Activated CD4-positive, alpha-beta memory T cell treated with anti-CD3 and anti-CD28 coated beads, Interleukin-2, amount 10 ng/mL, durations not matched to agents 7 days and 5 days (primary cell): ENCODE data around the gene METTL25. TPM values are rescaled to one million over a fixed set of nuclear protein-coding genes. Genes with fewer than 3 reads are reported as not detected.
A peak's percentile ranks its signal among the peaks of the same experiment; 100 is the strongest.

ENCODE experiments used
- CTCF ChIA-PET: fragments of 350-600 bp; sonication (Branson Sonifier 250); formaldehyde crosslinking; loops from one replicate; lab custom pipeline; 2021; ENCODE audit warnings: antibody characterized with exemption, inconsistent platforms; lab: Charles Lee
- POLR2A ChIA-PET: fragments of 350-600 bp; sonication (Branson Sonifier 250); formaldehyde crosslinking; loops from one replicate; lab custom pipeline; 2021; ENCODE audit warnings: antibody characterized with exemption; lab: Charles Lee
- DNase-seq: peaks from one replicate; pipeline ENCODE4 v3.0.0-alpha.2; 2020
- H3K27ac Mint-ChIP-seq: one replicate; pipeline ENCODE4 v1.8.0; 2021; ENCODE audit warnings: mild to moderate bottlenecking, mixed read lengths
- H3K27me3 Mint-ChIP-seq: one replicate; pipeline ENCODE4 v1.8.0; 2021; ENCODE audit warnings: mixed read lengths
- H3K36me3 Mint-ChIP-seq: one replicate; pipeline ENCODE4 v1.8.0; 2021; ENCODE audit warnings: low read depth, mixed read lengths
- H3K4me1 Mint-ChIP-seq: one replicate; pipeline ENCODE4 v1.8.0; 2021; ENCODE audit warnings: mixed read lengths
- H3K4me3 Mint-ChIP-seq: one replicate; pipeline ENCODE4 v1.8.0; 2021; ENCODE audit warnings: mild to moderate bottlenecking, mixed read lengths
- H3K9me3 Mint-ChIP-seq: one replicate; pipeline ENCODE4 v1.8.0; 2021; ENCODE audit warnings: mixed read lengths
- total RNA-seq, 2 experiments: library from RNA; stranded (reverse); gene quantifications; one replicate each; pipeline ENCODE4 v1.2.3, GENCODE V29; 2021

The METTL25 gene
- total RNA-seq = 1 to 10 TPM; 7.0 to 8.9 TPM

GRCh38 chr12:82358200-82359114, at the start of gene METTL25, which contains the start of gene CCDC59:
Gene METTL25 (plus strand): TSS chr12:82358529. CDS start chr12:82358566, 37 bp downstream.
Gene CCDC59 (minus strand): TSS chr12:82358387. CDS start chr12:82358376, 11 bp downstream.
- H3K27ac Mint-ChIP-seq = peak within 1 kb of the TSS; percentile 96
- H3K4me3 Mint-ChIP-seq = peak within 1 kb of the TSS; percentile 100
- peak; percentile 97 for DNase-seq
- peaks cover 46% of the 10 kb centered on the region for H3K36me3 Mint-ChIP-seq
- ChIA-PET CTCF (interaction anchor here (0.6 to 2.4 kb wide), 19 partner anchors 8 to 714 kb away, joined by 3 to 27 read pairs (median 4); partner anchors contain the start of gene TMTC2), POLR2A (interaction anchor here (0.6 to 2.7 kb wide), 10 partner anchors 8 to 328 kb away, joined by 3 to 14 read pairs (median 4); partner anchors contain the start of gene TMTC2)
- peaks cover 48% of the 10 kb centered on the region for H3K4me1 Mint-ChIP-seq
- peaks cover 5% of the 10 kb centered on the region for H3K9me3 Mint-ChIP-seq
- H3K27me3 Mint-ChIP-seq = no peaks in the 10 kb centered on the region

DNA sequence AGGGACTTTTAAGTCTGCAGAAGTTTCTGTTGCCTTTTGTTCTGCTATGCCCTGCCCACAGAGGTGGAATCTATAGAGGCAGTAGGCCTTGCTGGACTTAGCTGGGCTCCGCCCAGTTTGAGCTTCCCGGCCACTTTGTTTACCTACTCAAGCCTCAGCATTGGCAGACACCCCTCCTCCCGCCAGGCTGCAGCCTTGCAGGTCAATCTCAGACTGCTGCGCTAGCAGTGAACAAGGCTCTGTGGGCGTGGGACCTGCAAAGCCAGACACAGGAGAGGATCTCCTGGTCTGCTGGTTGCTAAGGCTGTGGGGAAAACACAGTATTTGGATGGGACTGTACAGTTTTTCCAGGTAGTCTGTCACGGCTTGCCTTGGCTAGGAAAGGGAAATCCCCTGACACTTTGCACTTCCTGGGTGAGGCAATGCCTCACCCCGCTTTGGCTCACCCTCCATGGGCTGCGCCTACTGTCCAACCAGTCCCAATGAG, 43.9 kb upstream of the METTL25 start:
- Mint-ChIP-seq H3K36me3 (no peaks in the 10 kb centered on the region), H3K9me3 (no peaks in the 10 kb centered on the region), H3K27ac (no peak overlapping the region), H3K27me3 (no peaks in the 10 kb centered on the region), H3K4me3 (no peak overlapping the region), H3K4me1 (no peaks in the 10 kb centered on the region)
- ChIA-PET CTCF (no interaction called here), POLR2A (no interaction called here)
- no peak for DNase-seq

- POLR2A ChIA-PET = no interaction called here
- Mint-ChIP-seq H3K27me3 (no peaks in the 10 kb centered on the region), H3K9me3 (no peaks in the 10 kb centered on the region), H3K36me3 (no peaks in the 10 kb centered on the region), H3K4me3 (no peak overlapping the region), H3K27ac (no peak overlapping the region), H3K4me1 (no peaks in the 10 kb centered on the region)
- CTCF ChIA-PET = no interaction called here
- no peak for DNase-seq
Measured at GRCh38 chr12:82319276-82319675, 39.1 kb upstream of the METTL25 start.

GRCh38 chr12:82325540-82326336, 32.6 kb upstream of the METTL25 start:
- H3K36me3 Mint-ChIP-seq = no peaks in the 10 kb centered on the region
- H3K9me3 Mint-ChIP-seq = no peaks in the 10 kb centered on the region
- no peak overlapping the region for H3K27ac Mint-ChIP-seq
- ChIA-PET CTCF (no interaction called here), POLR2A (no interaction called here)
- H3K4me1 Mint-ChIP-seq = no peaks in the 10 kb centered on the region
- no peaks in the 10 kb centered on the region for H3K27me3 Mint-ChIP-seq
- no peak overlapping the region for H3K4me3 Mint-ChIP-seq
- no peak for DNase-seq

GRCh38 chr12:82326905-82327503, 31.3 kb upstream of the METTL25 start:
- H3K27ac Mint-ChIP-seq = no peak overlapping the region
- no peak for DNase-seq
- H3K36me3 Mint-ChIP-seq = no peaks in the 10 kb centered on the region
- H3K27me3 Mint-ChIP-seq = no peaks in the 10 kb centered on the region
- ChIA-PET CTCF (no interaction called here), POLR2A (no interaction called here)
- H3K4me1 Mint-ChIP-seq = no peaks in the 10 kb centered on the region
- no peak overlapping the region for H3K4me3 Mint-ChIP-seq
- H3K9me3 Mint-ChIP-seq = no peaks in the 10 kb centered on the region

GRCh38 chr12:82327861-82328260, 30.5 kb upstream of the METTL25 start:
- Mint-ChIP-seq H3K36me3 (no peaks in the 10 kb centered on the region), H3K27me3 (no peaks in the 10 kb centered on the region), H3K27ac (no peak overlapping the region), H3K4me3 (no peak overlapping the region), H3K4me1 (no peaks in the 10 kb centered on the region), H3K9me3 (no peaks in the 10 kb centered on the region)
- POLR2A ChIA-PET = no interaction called here
- CTCF ChIA-PET = no interaction called here
- no peak for DNase-seq

- Mint-ChIP-seq H3K4me3 (no peak overlapping the region), H3K36me3 (no peaks in the 10 kb centered on the region), H3K27me3 (no peaks in the 10 kb centered on the region), H3K27ac (no peak overlapping the region), H3K4me1 (no peaks in the 10 kb centered on the region), H3K9me3 (no peaks in the 10 kb centered on the region)
- ChIA-PET CTCF (no interaction called here), POLR2A (no interaction called here)
- no peak for DNase-seq
Measured at GRCh38 chr12:82329508-82329907, 28.8 kb upstream of the METTL25 start.

GRCh38 chr12:82350161-82350560, 8.2 kb upstream of the METTL25 start:
- POLR2A ChIA-PET = interaction anchor here (2.3 kb wide), 1 partner anchor 8 kb away, joined by 5 read pairs; the partner anchor contains the start of genes CCDC59 and METTL25
- DNase-seq = no peak
- H3K9me3 Mint-ChIP-seq = no peaks in the 10 kb centered on the region
- no peak overlapping the region for H3K27ac Mint-ChIP-seq
- CTCF ChIA-PET = interaction anchor here (1.4 kb wide), 1 partner anchor 8 kb away, joined by 3 read pairs; the partner anchor contains the start of genes CCDC59 and METTL25
- H3K4me3 Mint-ChIP-seq = no peak overlapping the region
- H3K4me1 Mint-ChIP-seq = peaks cover 2% of the 10 kb centered on the region
- H3K27me3 Mint-ChIP-seq = no peaks in the 10 kb centered on the region
- peaks cover 27% of the 10 kb centered on the region for H3K36me3 Mint-ChIP-seq

- Mint-ChIP-seq H3K4me1 (peaks cover 14% of the 10 kb centered on the region), H3K9me3 (no peaks in the 10 kb centered on the region), H3K27ac (no peak overlapping the region), H3K27me3 (no peaks in the 10 kb centered on the region), H3K36me3 (peaks cover 39% of the 10 kb centered on the region), H3K4me3 (no peak overlapping the region)
- CTCF ChIA-PET = no interaction called here
- POLR2A ChIA-PET = no interaction called here
- no peak for DNase-seq
Measured at GRCh38 chr12:82351390-82351789, 6.9 kb upstream of the METTL25 start.

DNA sequence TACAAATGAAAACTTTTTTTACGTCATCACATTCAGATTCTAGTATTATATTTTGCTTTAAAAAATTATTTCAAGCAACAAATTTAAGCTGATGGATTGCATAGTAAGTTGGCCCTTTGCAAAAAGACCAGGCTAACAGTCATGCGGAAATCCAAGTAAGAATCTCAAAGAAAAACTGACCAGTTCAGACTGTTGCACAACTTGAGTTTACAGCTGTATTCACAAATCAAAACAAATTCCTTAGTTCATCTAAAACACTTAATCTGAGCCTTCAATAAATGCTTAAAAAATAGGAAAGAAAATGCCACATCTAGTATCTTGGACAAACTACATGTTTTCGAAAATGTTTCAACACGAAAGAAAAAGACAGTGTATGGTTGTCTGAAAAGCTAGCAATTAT, 989 bp upstream of the METTL25 start:
- POLR2A ChIA-PET = interaction anchor here (1.4 to 2.7 kb wide), 4 partner anchors 12 to 329 kb away, joined by 4 to 14 read pairs (median 6); partner anchors contain the start of gene TMTC2
- CTCF ChIA-PET = interaction anchor here (1.2 to 2.4 kb wide), 6 partner anchors 7 to 713 kb away, joined by 3 to 27 read pairs (median 6); no protein-coding TSS in a partner anchor
- no peak for DNase-seq
- H3K27ac Mint-ChIP-seq = peak overlapping the region; percentile 96
- H3K27me3 Mint-ChIP-seq = no peaks in the 10 kb centered on the region
- H3K4me1 Mint-ChIP-seq = peaks cover 46% of the 10 kb centered on the region
- H3K36me3 Mint-ChIP-seq = peaks cover 51% of the 10 kb centered on the region
- H3K9me3 Mint-ChIP-seq = peaks cover 5% of the 10 kb centered on the region
- H3K4me3 Mint-ChIP-seq = peak overlapping the region; percentile 100

DNA sequence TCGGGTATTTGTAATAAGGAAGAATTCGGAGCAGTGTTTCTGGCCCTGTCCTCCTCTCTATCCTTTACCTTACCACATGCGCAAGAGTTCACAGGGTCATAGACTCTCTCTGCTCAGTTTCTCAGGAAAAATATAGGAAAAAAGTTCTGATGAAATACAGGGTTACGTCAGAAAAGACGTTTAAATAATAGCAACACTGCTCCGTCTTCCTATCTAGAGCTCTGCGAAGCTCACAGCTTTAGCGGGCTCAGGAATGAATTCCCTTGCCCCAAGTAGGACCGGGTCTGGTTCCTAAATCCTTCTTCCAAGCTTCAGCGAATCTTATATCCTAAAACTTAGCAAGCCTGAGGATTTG, 507 bp upstream of the METTL25 start:
- DNase-seq = no peak
- POLR2A ChIA-PET = interaction anchor here (1.0 to 2.7 kb wide), 8 partner anchors 9 to 329 kb away, joined by 3 to 14 read pairs (median 5); partner anchors contain the start of gene TMTC2
- Mint-ChIP-seq H3K27ac (peak overlapping the region; percentile 96), H3K9me3 (peaks cover 5% of the 10 kb centered on the region), H3K27me3 (no peaks in the 10 kb centered on the region), H3K4me1 (peaks cover 48% of the 10 kb centered on the region), H3K36me3 (peaks cover 51% of the 10 kb centered on the region), H3K4me3 (peak overlapping the region; percentile 100)
- CTCF ChIA-PET = interaction anchor here (0.7 to 2.4 kb wide), 14 partner anchors 8 to 714 kb away, joined by 3 to 27 read pairs (median 4); partner anchors contain the start of gene TMTC2

GRCh38 chr12:82359115-82359478, 768 bp downstream of the METTL25 start:
- no peak for DNase-seq

More at GRCh38 chr12:82359115-82359478, 768 bp downstream of the METTL25 start:
- Mint-ChIP-seq H3K4me1 (peaks cover 48% of the 10 kb centered on the region), H3K4me3 (peak overlapping the region; percentile 100), H3K27me3 (no peaks in the 10 kb centered on the region), H3K36me3 (peaks cover 39% of the 10 kb centered on the region), H3K9me3 (peaks cover 5% of the 10 kb centered on the region), H3K27ac (peak overlapping the region; percentile 96)
- ChIA-PET POLR2A (interaction anchor here (0.6 to 2.7 kb wide), 6 partner anchors 10 to 327 kb away, joined by 3 to 14 read pairs (median 4); partner anchors contain the start of gene TMTC2), CTCF (interaction anchor here (1.0 to 2.4 kb wide), 6 partner anchors 9 to 715 kb away, joined by 3 to 27 read pairs (median 4); partner anchors contain the start of gene TMTC2)
